ENCODE data around the gene ARHGAP20.

Gene ARHGAP20

GRCh38 chr11:110728883-110729282 lies 16.6 kb upstream of the ARHGAP20 start:
- Histone ChIP-seq H2AFZ (ENCODE audit: low read length) (no peak overlapping the region), H3K27me3 (ENCODE audit: control insufficient read depth in 3 of 3, insufficient read depth in 3 of 3, low read depth in 1 of 3, low read length in 3 of 3) (no peaks in the 10 kb centered on the region), H3K23ac (ENCODE audit: low read depth, low read length, poor library complexity) (no peak overlapping the region), H4K91ac (ENCODE audit: low read depth, low read length, poor library complexity) (no peak overlapping the region), H2BK120ac (ENCODE audit: low read depth, low read length) (no peak overlapping the region), H2BK12ac (ENCODE audit: low read length) (no peak overlapping the region), H3K9me3 (replicated peaks in 1 of 2; ENCODE audit: control insufficient read depth in 2 of 2, insufficient read depth in 1 of 2, low read depth in 1 of 2, low read length in 2 of 2) (no peaks in the 10 kb centered on the region), H4K8ac (ENCODE audit: low read depth, low read length) (no peak overlapping the region), H2BK5ac (ENCODE audit: low read length) (no peak overlapping the region), H2AK5ac (ENCODE audit: low read depth, low read length) (no peak overlapping the region), H3K4me1 (ENCODE audit: control insufficient read depth in 2 of 2, insufficient read depth in 1 of 2, low read depth in 1 of 2, low read length in 2 of 2) (no peaks in the 10 kb centered on the region), H3K9ac (ENCODE audit: low read depth, low read length, poor library complexity) (no peak overlapping the region), H3K36me3 (replicated peaks in 1 of 2; ENCODE audit: control insufficient read depth in 2 of 2, insufficient read depth in 2 of 2, low read length in 2 of 2) (no peaks in the 10 kb centered on the region), H2BK15ac (ENCODE audit: low read length) (no peak overlapping the region), H3K4ac (ENCODE audit: low read length) (no peak overlapping the region), H3K4me3 (ENCODE audit: low read length in 2 of 2) (no peak overlapping the region), H3K79me1 (ENCODE audit: low read depth, low read length) (no peaks in the 10 kb centered on the region), H3K27ac (replicated peaks; ENCODE audit: low read length) (no peak overlapping the region), H3K18ac (ENCODE audit: low read length) (no peak overlapping the region), H3K14ac (ENCODE audit: low read length) (no peak overlapping the region), H3K4me2 (ENCODE audit: insufficient read depth, low read length, poor library complexity, severe bottlenecking) (no peak overlapping the region)
- WGBS, 2 donors (ENCODE audit: extremely low coverage in 2 of 2, insufficient read length in 2 of 2, insufficient replicate concordance in 1 of 2), result no CpG with 5 or more reads among the region's 3 CpGs
- no peak for DNase-seq (ENCODE audit: low spot score)

- Histone ChIP-seq H3K4me2 (ENCODE audit: insufficient read depth, low read length, poor library complexity, severe bottlenecking) (no peak overlapping the region), H3K18ac (ENCODE audit: low read length) (no peak overlapping the region), H3K79me1 (ENCODE audit: low read depth, low read length) (no peaks in the 10 kb centered on the region), H2AFZ (ENCODE audit: low read length) (no peak overlapping the region), H3K27ac (replicated peaks; ENCODE audit: low read length) (no peak overlapping the region), H3K4me1 (ENCODE audit: control insufficient read depth in 2 of 2, insufficient read depth in 1 of 2, low read depth in 1 of 2, low read length in 2 of 2) (no peaks in the 10 kb centered on the region), H3K4ac (ENCODE audit: low read length) (no peak overlapping the region), H2BK12ac (ENCODE audit: low read length) (no peak overlapping the region), H2BK120ac (ENCODE audit: low read depth, low read length) (no peak overlapping the region), H3K14ac (ENCODE audit: low read length) (no peak overlapping the region), H2AK5ac (ENCODE audit: low read depth, low read length) (no peak overlapping the region), H2BK15ac (ENCODE audit: low read length) (no peak overlapping the region), H3K36me3 (replicated peaks in 1 of 2; ENCODE audit: control insufficient read depth in 2 of 2, insufficient read depth in 2 of 2, low read length in 2 of 2) (no peaks in the 10 kb centered on the region), H4K8ac (ENCODE audit: low read depth, low read length) (no peak overlapping the region), H3K4me3 (ENCODE audit: low read length in 2 of 2) (no peak overlapping the region), H3K23ac (ENCODE audit: low read depth, low read length, poor library complexity) (no peak overlapping the region), H3K9me3 (replicated peaks in 1 of 2; ENCODE audit: control insufficient read depth in 2 of 2, insufficient read depth in 1 of 2, low read depth in 1 of 2, low read length in 2 of 2) (no peaks in the 10 kb centered on the region), H4K91ac (ENCODE audit: low read depth, low read length, poor library complexity) (no peak overlapping the region), H2BK5ac (ENCODE audit: low read length) (no peak overlapping the region), H3K9ac (ENCODE audit: low read depth, low read length, poor library complexity) (no peak overlapping the region), H3K27me3 (ENCODE audit: control insufficient read depth in 3 of 3, insufficient read depth in 3 of 3, low read depth in 1 of 3, low read length in 3 of 3) (no peaks in the 10 kb centered on the region)
- DNase-seq (ENCODE audit: low spot score), result no peak
Measured at GRCh38 chr11:110728476-110728875, 16.2 kb upstream of the ARHGAP20 start.

GRCh38 chr11:110724358-110724757 lies 12.1 kb upstream of the ARHGAP20 start:
- Histone ChIP-seq H3K4me3 (ENCODE audit: low read length in 2 of 2) (no peak overlapping the region), H2AK5ac (ENCODE audit: low read depth, low read length) (no peak overlapping the region), H4K91ac (ENCODE audit: low read depth, low read length, poor library complexity) (no peak overlapping the region), H3K18ac (ENCODE audit: low read length) (no peak overlapping the region), H3K23ac (ENCODE audit: low read depth, low read length, poor library complexity) (no peak overlapping the region), H3K4me2 (ENCODE audit: insufficient read depth, low read length, poor library complexity, severe bottlenecking) (no peak overlapping the region), H3K9ac (ENCODE audit: low read depth, low read length, poor library complexity) (no peak overlapping the region), H2AFZ (ENCODE audit: low read length) (no peak overlapping the region), H2BK12ac (ENCODE audit: low read length) (no peak overlapping the region), H3K4me1 (ENCODE audit: control insufficient read depth in 2 of 2, insufficient read depth in 1 of 2, low read depth in 1 of 2, low read length in 2 of 2) (no peaks in the 10 kb centered on the region), H3K27me3 (ENCODE audit: control insufficient read depth in 3 of 3, insufficient read depth in 3 of 3, low read depth in 1 of 3, low read length in 3 of 3) (no peaks in the 10 kb centered on the region), H2BK120ac (ENCODE audit: low read depth, low read length) (no peak overlapping the region), H3K14ac (ENCODE audit: low read length) (no peak overlapping the region), H4K8ac (ENCODE audit: low read depth, low read length) (no peak overlapping the region), H3K36me3 (replicated peaks in 1 of 2; ENCODE audit: control insufficient read depth in 2 of 2, insufficient read depth in 2 of 2, low read length in 2 of 2) (no peaks in the 10 kb centered on the region), H3K9me3 (replicated peaks in 1 of 2; ENCODE audit: control insufficient read depth in 2 of 2, insufficient read depth in 1 of 2, low read depth in 1 of 2, low read length in 2 of 2) (no peaks in the 10 kb centered on the region), H2BK15ac (ENCODE audit: low read length) (no peak overlapping the region), H3K4ac (ENCODE audit: low read length) (no peak overlapping the region), H2BK5ac (ENCODE audit: low read length) (no peak overlapping the region), H3K79me1 (ENCODE audit: low read depth, low read length) (no peaks in the 10 kb centered on the region), H3K27ac (replicated peaks; ENCODE audit: low read length) (no peak overlapping the region)
- DNase-seq (ENCODE audit: low spot score), result no peak
- WGBS, 2 donors (ENCODE audit: extremely low coverage in 2 of 2, insufficient read length in 2 of 2, insufficient replicate concordance in 1 of 2), result no CpG with 5 or more reads among the region's 2 CpGs

- Histone ChIP-seq H3K14ac (ENCODE audit: low read length) (no peak overlapping the region), H3K79me1 (ENCODE audit: low read depth, low read length) (no peaks in the 10 kb centered on the region), H2BK15ac (ENCODE audit: low read length) (no peak overlapping the region), H3K9me3 (replicated peaks in 1 of 2; ENCODE audit: control insufficient read depth in 2 of 2, insufficient read depth in 1 of 2, low read depth in 1 of 2, low read length in 2 of 2) (no peaks in the 10 kb centered on the region), H3K4me3 (ENCODE audit: low read length in 2 of 2) (no peak overlapping the region), H3K18ac (ENCODE audit: low read length) (no peak overlapping the region), H2AFZ (ENCODE audit: low read length) (no peak overlapping the region), H4K8ac (ENCODE audit: low read depth, low read length) (no peak overlapping the region), H3K9ac (ENCODE audit: low read depth, low read length, poor library complexity) (no peak overlapping the region), H2AK5ac (ENCODE audit: low read depth, low read length) (no peak overlapping the region), H4K91ac (ENCODE audit: low read depth, low read length, poor library complexity) (no peak overlapping the region), H3K36me3 (replicated peaks in 1 of 2; ENCODE audit: control insufficient read depth in 2 of 2, insufficient read depth in 2 of 2, low read length in 2 of 2) (no peaks in the 10 kb centered on the region), H2BK5ac (ENCODE audit: low read length) (no peak overlapping the region), H2BK12ac (ENCODE audit: low read length) (no peak overlapping the region), H3K27ac (replicated peaks; ENCODE audit: low read length) (no peak overlapping the region), H3K4me1 (ENCODE audit: control insufficient read depth in 2 of 2, insufficient read depth in 1 of 2, low read depth in 1 of 2, low read length in 2 of 2) (no peaks in the 10 kb centered on the region), H3K27me3 (ENCODE audit: control insufficient read depth in 3 of 3, insufficient read depth in 3 of 3, low read depth in 1 of 3, low read length in 3 of 3) (no peaks in the 10 kb centered on the region), H3K4ac (ENCODE audit: low read length) (no peak overlapping the region), H3K23ac (ENCODE audit: low read depth, low read length, poor library complexity) (no peak overlapping the region), H3K4me2 (ENCODE audit: insufficient read depth, low read length, poor library complexity, severe bottlenecking) (no peak overlapping the region), H2BK120ac (ENCODE audit: low read depth, low read length) (no peak overlapping the region)
- DNase-seq (ENCODE audit: low spot score), result no peak
- no CpG with 5 or more reads among the region's 3 CpGs for WGBS, 2 donors (ENCODE audit: extremely low coverage in 2 of 2, insufficient read length in 2 of 2, insufficient replicate concordance in 1 of 2)
Measured at GRCh38 chr11:110720431-110721275, 8.4 kb upstream of the ARHGAP20 start.
